Measurements from ENCODE around the gene GM2A.
"Not testable (repeated sequence)": the region's sequence is repeated elsewhere in the genome, so short reads cannot be mapped to it uniquely, and the experiment has no call there.

Gene GM2A

GRCh38 chr5:151228986-151229385 is 24.0 kb upstream of the GM2A start:
- DNase-seq: no peak

GRCh38 chr5:151230048-151230680 is 22.8 kb upstream of the GM2A start:
- no peak for DNase-seq

DNA sequence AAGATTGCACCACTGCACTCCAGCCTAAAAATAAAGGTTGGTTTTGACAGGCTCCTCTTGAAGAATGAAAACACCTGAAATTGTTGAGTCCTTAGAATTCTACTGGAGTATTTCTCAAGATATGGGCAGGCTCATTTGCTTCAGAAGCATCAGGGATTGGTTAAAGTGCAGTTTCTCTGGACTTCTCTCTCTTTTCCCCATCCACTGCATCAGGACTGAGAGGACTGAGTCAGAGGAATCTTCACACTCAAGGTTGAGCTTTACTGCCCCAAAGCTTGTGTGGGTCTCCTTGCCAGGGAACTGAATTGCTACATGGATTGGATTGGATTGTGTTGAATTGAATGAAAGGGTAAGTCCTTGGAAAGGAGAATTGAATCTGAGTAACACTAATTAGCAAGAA is 21.6 kb upstream of the GM2A start:
- no peak for DNase-seq

DNA sequence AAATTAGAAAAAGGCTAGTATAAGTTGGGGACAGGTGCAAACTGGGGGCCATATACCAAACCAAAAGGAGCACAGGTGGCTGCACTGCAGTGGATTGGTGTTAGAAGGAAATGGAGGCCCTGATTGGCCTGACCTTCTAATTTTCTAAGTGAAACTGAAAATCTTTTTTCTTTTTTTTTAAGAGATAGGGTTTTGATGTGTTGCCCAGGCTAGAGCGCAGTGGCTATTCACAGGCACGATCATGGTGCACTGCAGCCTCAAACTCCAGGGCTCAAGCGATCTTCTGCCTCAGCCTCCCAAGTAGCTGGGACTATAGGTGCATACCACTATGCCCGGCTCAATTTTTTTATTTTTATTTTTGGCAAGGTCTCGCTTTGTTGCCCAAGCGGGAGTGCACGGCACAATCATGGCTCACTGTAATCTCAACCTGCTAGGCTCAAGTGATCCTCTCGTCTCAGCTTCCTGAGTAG is 19.3 kb upstream of the GM2A start:
- DNase-seq: no peak

GRCh38 chr5:151234476-151235238 is 18.3 kb upstream of the GM2A start:
- DNase-seq: peak; percentile 50

DNA sequence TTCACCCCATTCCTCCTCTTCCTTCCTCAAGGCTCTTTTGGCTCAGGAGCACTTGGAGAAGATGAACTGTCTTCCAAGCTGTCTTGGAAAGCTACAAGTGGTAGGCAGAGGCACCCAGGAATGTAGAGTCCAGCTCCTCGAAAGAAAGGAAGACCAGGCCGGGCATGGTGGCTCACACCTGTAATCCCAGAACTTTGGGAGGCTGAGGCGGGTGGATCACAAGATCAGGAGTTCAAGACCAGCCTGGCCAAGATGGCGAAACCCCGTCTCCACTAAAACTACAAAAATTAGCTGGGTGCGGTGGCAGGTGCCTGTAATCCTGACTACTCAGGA is 17.8 kb upstream of the GM2A start:
- DNase-seq: not testable (repeated sequence)

DNA sequence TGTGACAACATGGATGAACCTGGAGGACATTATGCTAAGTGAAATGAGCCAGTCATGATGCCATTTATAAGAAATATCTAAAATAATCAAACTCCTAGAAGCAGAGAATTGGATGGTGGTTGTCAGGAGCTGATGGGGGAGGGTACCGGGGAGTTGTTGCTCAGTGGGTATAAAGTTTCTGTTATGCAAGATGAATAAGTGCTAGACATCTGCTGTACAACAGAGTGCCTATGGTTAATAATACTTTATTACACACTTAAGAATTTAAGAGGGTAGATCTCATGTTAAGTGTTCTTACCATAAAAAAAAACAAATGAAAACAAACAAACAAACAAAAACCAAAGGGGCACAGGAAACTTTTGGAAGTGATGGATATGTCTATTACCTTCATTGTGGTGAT is 16.1 kb upstream of the GM2A start:
- no peak for DNase-seq

- DNase-seq: no peak
Measured at GRCh38 chr5:151237685-151238084, 15.3 kb upstream of the GM2A start.

DNA sequence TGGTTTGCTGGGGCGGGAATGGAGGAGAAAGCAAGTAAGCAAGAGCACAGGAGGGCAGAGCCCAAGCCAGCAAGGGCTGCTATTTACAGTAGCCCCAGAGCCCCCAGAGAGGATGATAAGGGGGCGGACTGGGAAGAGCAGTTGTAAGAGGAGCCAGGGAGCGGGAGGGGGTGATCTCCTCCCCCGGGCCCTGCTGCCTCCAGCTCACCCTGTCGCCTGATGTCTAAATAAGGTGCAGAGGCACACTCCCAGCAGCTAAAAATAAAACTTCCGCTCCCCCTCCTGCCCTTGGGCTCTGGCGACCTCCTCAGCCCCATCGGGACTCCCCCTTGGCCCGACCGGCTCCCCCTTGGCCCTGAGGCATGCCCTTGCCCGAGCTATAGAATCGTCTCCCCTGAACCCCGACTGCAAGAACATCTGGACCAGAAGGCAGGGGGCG is 14.7 kb upstream of the GM2A start:
- DNase-seq: peak; percentile 35

DNA sequence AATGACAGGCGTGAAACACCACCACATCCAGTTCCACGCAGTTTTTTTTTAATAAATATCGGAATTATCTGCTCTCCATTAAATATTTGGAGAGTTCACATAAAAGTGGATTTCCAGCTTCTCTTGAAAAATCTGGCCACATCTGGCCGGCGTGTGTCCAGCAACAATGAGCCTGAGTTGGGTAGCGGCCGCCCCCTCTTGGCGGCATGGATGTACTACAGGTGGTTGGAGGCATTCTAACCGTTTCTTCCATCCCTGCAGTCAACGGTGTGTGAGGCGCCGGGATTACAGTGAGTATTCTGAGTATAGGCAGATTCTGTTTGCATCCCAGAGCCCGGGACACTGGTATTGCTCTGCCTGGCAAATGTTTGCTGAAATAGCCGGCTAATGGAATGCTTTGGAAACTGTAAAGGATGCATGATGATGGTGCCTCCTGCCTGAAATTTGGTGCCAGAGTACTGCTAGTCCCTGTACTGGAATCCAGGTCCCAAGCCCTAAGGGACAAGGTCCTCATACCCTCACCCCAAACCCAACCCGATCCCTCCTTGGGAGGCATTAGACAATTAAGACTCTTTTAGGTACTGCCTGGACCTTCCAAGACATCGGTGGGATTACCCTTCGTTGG is 13.6 kb upstream of the GM2A start:
- DNase-seq: peak; percentile 66

GRCh38 chr5:151240268-151240835 is 12.6 kb upstream of the GM2A start:
- DNase-seq: not testable (repeated sequence)

DNA sequence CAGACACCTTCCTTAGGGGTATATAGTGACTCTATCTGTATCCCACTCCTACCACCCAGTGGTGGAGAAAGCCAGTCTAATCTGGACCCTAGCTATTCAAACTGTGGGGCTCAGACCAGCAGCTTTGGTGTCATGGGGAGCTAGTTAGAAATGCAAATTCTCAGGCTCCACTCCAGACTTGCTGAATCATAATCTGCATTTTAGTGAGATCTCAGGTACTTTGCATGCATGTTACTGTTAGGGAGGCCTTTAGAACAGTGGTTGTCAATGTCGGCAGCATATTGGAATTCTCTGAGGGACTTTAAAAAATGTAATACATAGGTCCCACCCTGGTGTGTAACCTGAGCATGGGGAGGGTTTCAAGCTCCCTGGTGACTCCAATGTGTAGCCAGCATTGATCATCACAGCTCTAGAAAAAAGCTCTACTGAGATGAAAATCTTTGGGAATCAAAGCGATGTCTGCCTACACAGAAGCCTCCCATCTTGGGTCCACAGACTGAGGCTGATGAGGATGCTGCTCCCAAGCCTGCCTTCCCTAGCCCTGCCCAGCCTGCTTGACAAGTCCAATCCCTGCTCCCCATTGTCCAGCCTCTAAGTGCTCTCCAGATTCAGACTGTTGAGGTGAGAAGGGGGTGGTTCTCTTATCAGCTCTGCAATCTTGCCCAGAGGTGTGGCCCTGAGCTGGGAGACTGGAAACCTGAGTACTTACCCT is 11.9 kb upstream of the GM2A start:
- no peak for DNase-seq

GRCh38 chr5:151243127-151243526 is 9.9 kb upstream of the GM2A start:
- DNase-seq: no peak

- no peak for DNase-seq
Measured at GRCh38 chr5:151243564-151243963, 9.4 kb upstream of the GM2A start.

GRCh38 chr5:151244206-151244605 is 8.8 kb upstream of the GM2A start:
- DNase-seq: no peak

GRCh38 chr5:151245680-151246219 is 7.2 kb upstream of the GM2A start:
- DNase-seq: no peak

DNA sequence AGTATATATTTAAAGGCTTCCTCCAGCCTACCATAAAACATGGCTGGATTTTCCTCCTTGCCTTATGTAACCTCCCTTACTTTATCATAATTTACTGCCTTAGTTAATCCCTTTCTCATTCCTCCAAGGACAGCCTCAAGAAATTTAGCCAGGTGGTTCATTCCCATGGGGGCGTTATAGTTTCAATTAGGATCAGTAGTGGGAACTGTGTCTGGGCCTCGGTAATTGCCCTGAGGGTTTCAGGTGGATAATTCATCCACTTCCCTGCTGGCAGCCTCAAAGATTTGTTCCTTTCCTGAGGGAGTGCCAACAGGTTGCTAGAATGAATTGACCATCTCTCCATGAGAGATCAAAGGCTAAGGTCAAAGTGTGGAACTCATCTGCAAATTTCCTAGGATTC is 4.3 kb upstream of the GM2A start:
- DNase-seq: no peak

- DNase-seq: no peak
Measured at GRCh38 chr5:151249281-151249680, 3.7 kb upstream of the GM2A start.

GRCh38 chr5:151250346-151251000 is 2.5 kb upstream of the GM2A start:
- DNase-seq: no peak

GRCh38 chr5:151251001-151251551 is 1.9 kb upstream of the GM2A start:
- peak; percentile 12 for DNase-seq

- DNase-seq: no peak
Measured at GRCh38 chr5:151251621-151252020, 1.4 kb upstream of the GM2A start.

- DNase-seq: no peak
Measured at GRCh38 chr5:151253605-151253950, 593 bp downstream of the GM2A start.
